ENCODE measurements around the gene PRR36. TPM values are rescaled to one million over a fixed set of nuclear protein-coding genes. Genes with fewer than 3 reads are reported as not detected.

PRR36 gene
- total RNA-seq, 2 donors from 2014 or later = 0.19 to 0.21 TPM

DNA sequence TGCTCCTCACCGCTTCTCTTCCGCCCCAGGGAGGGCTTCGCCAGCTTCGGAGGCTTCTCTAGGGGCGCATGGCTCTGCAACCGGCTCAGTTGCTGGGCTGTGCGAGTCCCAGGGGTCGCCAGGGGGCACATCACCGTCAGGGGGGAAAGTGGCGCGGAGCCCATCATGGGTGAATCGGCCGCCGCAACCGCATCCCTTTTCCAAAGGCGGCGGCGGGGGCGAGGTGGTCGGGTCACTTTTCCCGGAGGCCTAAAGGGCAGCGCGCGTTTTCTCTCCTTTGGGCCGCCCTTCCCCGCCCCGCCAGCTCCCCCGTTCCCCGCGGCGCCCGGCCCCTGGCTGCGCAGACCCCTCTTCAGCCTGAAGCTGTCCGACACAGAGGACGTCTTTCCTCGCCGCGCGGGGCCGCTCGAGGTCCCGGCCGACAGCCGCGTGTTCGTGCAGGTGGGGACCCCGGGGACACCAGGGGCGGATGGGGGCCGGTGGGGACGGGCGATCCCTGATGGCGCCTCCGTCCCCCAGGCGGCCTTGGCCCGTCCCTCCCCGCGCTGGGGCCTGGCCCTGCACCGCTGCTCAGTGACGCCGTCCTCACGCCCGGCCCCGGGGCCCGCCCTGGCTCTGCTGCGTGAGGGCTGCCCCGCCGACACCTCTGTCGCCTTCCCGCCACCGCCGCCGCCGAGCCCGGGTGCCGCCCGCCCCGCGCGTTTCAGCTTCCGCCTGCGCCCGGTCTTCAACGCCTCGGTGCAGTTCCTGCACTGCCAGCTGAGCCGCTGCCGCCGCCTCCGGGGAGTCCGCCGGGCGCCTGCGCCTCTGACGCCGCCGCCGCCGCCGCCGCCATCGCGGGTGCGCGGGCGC lies 42.1 kb upstream of the PRR36 start:
- no peak overlapping the region for H3K27ac Mint-ChIP-seq

DNA sequence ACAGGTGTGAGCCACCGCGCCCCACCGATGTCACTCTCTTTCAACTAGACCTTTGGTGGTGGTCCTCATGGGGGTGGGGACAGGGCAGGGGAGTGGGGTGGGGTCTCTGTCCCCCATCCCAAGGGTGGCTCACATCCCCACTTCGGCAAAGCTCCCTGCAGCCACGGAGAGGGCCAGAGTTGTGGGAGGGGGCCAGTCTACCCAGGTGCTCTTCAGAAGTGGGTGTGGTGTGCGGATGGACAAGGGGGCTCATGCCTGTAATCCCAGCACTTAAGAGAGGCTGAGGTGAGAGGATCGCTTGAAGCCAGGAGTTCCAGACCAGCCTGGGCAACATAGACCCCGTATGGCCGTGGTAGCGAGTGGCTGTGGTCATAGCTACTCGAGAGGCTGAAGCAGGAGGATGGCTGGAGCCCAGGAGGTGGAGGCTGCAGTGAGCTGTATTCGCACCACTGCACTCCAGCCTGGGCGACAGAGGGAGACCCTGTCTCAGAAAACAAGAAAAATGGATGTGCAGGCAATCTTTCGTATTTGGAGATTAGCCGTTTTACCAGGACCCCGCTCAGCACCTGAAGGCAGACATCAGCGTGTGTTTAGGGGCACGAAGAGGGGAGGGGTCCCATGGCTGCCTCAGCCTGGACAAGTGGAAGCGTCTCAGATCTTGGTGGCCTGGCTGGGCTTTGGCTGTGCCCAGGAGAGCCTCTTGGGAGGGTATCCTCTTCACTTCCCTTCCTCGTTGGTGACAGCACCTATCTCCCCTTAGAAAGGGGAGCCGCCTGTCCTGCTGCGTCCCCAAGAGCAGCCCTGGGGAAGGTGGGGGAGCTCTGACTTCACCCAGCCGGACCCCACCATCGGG lies 41.3 kb upstream of the PRR36 start:
- H3K4me1 Mint-ChIP-seq = peaks cover 7% of the 10 kb centered on the region
- H3K36me3 Mint-ChIP-seq (ENCODE audit: low read depth) = peaks cover 20% of the 10 kb centered on the region
- ATAC-seq (replicated peaks) = no peak
- H3K9me3 Mint-ChIP-seq = no peaks in the 10 kb centered on the region
- peaks cover 3% of the 10 kb centered on the region for H3K27me3 Mint-ChIP-seq
- H3K4me3 Mint-ChIP-seq = peak overlapping the region; percentile 59
- no peak overlapping the region for H3K27ac Mint-ChIP-seq

More for the DNA sequence above, 42.1 kb upstream of the PRR36 start:
- Mint-ChIP-seq H3K9me3 (no peaks in the 10 kb centered on the region), H3K27me3 (peaks cover 3% of the 10 kb centered on the region), H3K4me1 (peaks cover 12% of the 10 kb centered on the region), H3K4me3 (peak overlapping the region; percentile 73), H3K36me3 (ENCODE audit: low read depth) (peaks cover 18% of the 10 kb centered on the region)
- ATAC-seq (replicated peaks) = peak; percentile 25

DNA sequence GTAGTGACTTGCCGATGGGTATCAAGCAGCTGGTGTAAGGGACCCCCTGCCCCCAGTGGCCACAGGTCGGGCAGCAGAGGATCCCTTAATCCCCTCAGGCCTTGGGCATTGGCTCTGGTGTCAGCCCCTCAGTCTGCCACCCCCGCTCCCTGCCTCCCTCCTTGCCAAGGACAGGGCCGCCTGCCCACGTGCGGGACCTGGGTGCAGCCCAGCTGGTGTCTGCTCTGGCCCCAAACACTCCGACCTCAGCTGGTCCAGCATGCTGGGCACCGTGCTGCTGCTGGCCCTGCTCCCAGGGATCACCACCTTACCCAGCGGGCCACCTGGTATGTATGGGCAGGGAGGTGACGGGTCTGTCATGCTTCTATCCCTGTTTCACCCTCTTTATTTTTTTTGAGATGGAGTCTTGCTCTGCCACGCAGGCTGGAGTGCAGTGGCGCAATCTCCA lies 40.4 kb upstream of the PRR36 start, which contains the start of gene TGFBR3L:
Gene TGFBR3L, plus strand, starts transcription at position 233 of the 448 bp plus-strand sequence.
- H3K36me3 Mint-ChIP-seq (ENCODE audit: low read depth) = peaks cover 20% of the 10 kb centered on the region
- H3K27ac Mint-ChIP-seq = no peak within 1 kb of the TSS
- no peak for ATAC-seq (replicated peaks)
- H3K27me3 Mint-ChIP-seq = peaks cover 3% of the 10 kb centered on the region
- H3K9me3 Mint-ChIP-seq = no peaks in the 10 kb centered on the region
- peaks cover 2% of the 10 kb centered on the region for H3K4me1 Mint-ChIP-seq
- peak within 1 kb of the TSS; percentile 59 for H3K4me3 Mint-ChIP-seq

DNA sequence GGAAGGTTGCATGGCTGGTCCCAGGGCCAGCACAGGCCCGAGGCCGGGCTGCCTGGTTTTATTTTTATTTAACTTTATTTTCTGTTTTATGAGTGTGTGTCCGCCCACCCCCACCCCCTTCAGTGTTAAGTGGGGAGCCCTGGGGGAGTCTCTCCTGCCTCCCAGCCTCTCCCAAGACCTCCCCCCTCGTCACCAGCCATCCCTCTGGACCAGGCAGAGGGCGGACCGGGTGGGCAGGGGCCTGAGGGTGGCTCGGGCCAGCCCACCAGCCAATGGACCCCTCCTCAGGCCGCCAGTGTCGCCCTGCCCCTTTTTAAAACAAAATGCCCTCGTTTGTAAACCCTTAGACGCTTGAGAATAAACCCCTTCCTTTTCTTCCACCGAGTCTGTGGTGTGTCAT lies 39.9 kb upstream of the PRR36 start:
- H3K4me3 Mint-ChIP-seq = no peak overlapping the region
- ATAC-seq (replicated peaks) = no peak
- H3K27me3 Mint-ChIP-seq = peaks cover 3% of the 10 kb centered on the region
- H3K9me3 Mint-ChIP-seq = no peaks in the 10 kb centered on the region
- H3K27ac Mint-ChIP-seq = no peak overlapping the region
- no peaks in the 10 kb centered on the region for H3K4me1 Mint-ChIP-seq
- peaks cover 20% of the 10 kb centered on the region for H3K36me3 Mint-ChIP-seq (ENCODE audit: low read depth)

DNA sequence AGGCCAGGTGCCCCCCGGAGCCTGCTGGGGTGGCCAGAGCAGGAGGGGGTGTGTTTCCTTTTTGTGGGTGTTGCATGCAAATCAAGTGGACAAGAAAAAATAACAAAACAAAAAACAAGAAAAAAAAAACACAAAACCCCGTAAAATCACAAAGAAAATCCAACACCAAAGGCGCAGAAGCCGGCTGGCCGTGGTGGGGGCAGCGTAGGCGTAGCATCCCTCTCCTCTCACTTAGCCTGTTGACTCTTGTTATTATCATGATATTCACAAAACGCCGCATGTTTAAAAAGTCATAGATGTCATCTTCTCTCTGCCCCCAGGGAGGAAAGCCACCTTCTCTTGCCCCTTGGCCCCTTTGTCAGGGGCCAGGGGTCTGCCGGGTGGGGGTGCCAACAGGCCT lies 39.5 kb upstream of the PRR36 start:
- no peaks in the 10 kb centered on the region for H3K9me3 Mint-ChIP-seq
- peaks cover 3% of the 10 kb centered on the region for H3K27me3 Mint-ChIP-seq
- H3K4me1 Mint-ChIP-seq = no peaks in the 10 kb centered on the region
- no peak overlapping the region for H3K27ac Mint-ChIP-seq
- peaks cover 20% of the 10 kb centered on the region for H3K36me3 Mint-ChIP-seq (ENCODE audit: low read depth)
- no peak for ATAC-seq (replicated peaks)
- no peak overlapping the region for H3K4me3 Mint-ChIP-seq

DNA sequence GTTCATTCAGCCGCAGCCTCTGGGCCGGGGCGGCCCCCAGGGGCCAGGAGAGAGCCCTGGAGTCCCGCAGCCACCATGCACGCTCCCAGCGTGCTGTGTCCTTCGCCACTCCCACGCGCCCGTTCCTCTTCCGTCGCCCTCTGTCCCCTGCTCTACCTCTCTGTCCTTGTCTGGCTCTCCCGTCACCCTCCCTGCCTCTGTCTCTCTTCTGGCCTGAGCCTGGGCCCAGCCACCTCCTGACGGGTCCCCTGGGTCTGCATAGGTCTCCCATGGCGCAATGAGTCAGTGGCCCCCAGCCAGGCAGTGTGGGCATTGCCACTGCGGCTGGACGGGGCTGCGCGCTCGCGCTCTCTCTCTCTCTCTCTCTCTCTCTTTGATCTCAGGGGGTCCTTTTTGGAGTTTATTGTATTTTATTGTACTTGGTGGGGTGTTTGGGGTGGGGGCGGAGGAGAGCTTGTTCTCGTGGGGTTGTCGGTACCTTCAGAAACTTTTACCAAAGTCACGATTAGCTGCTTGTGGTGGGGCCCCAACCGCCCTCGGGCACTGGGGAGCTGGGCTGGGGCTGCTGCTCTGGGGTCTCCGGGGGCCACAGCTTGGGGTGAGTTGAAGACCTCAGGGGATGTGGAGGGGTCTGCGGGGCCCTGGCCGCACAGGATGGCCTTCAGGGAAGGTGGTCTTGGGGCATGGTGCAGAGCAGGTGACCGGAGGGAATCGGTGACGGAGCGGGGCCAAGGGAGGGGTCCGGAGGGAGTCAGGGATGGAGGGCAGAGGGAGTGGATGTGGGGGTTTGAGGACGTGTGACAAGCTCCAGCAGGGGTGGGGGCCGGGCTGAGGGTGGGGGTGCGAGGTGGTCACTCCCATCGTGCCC lies 38.7 kb upstream of the PRR36 start:
- no peaks in the 10 kb centered on the region for H3K4me1 Mint-ChIP-seq
- ATAC-seq (replicated peaks) = no peak
- H3K27me3 Mint-ChIP-seq = peaks cover 3% of the 10 kb centered on the region
- no peaks in the 10 kb centered on the region for H3K9me3 Mint-ChIP-seq
- H3K36me3 Mint-ChIP-seq (ENCODE audit: low read depth) = peaks cover 20% of the 10 kb centered on the region
- no peak overlapping the region for H3K4me3 Mint-ChIP-seq
- no peak overlapping the region for H3K27ac Mint-ChIP-seq

DNA sequence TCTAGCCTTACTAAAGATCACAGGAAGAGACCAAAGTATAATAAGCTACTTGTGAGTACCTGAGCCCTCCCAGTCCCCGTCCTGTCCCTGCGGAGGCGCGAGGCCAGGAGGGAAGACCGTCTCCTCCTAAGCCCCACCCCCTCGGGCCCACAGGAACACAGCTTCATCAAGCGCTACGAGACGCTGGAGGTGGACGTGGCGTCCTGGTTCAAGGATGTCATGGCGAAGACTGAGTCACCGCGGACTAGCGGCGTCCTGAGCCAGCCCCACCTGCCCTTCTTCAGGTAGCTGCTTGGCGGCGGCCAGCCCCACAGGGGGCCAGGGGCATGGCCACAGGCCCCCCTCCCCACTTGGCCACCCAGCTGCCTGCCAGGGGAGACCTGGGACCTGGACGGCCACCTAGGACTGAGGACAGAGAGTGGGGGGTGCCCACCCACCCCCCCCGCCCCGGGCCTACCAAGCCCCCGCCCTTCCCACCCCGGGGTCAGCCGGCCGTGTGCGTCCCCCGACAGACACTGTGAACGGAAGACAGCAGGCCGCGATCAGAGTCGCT lies 38.0 kb upstream of the PRR36 start:
- peaks cover 3% of the 10 kb centered on the region for H3K27me3 Mint-ChIP-seq
- H3K9me3 Mint-ChIP-seq = no peaks in the 10 kb centered on the region
- H3K4me3 Mint-ChIP-seq = no peak overlapping the region
- no peak overlapping the region for H3K27ac Mint-ChIP-seq
- H3K4me1 Mint-ChIP-seq = no peaks in the 10 kb centered on the region
- no peak for ATAC-seq (replicated peaks)
- H3K36me3 Mint-ChIP-seq (ENCODE audit: low read depth) = peaks cover 20% of the 10 kb centered on the region

DNA sequence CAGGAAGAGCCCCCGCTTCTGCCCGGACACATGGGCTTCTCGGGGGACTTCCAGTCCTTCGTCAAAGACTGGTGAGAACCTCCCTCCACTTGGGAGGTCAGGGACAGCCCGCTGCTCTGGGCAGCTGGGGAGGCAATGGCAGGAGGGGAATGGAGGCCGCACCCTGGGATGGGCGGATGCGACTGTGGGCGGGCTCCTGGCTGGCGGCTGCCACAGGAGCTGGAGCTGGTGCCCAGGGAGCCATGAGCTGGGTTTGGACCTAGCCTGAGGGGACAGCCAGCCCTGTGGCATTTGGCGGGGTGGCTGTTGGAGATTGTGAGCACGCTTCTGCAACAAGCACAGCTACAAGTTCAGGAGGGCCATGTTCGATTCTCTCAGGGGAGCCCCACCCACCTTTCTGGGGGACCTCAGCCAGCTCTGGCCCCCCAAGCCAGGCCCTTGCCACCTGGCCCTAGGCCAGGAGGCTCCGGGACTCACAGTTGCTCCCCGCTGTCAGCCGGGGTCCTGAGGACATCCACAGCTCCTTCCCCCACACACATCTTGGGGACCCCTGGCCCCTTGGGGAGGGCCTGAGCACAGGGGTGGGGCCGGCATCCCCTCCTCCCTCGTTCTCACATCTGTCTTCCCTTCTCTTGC lies 37.4 kb upstream of the PRR36 start:
- H3K27me3 Mint-ChIP-seq = peaks cover 3% of the 10 kb centered on the region
- H3K36me3 Mint-ChIP-seq (ENCODE audit: low read depth) = peaks cover 20% of the 10 kb centered on the region
- H3K4me3 Mint-ChIP-seq = no peak overlapping the region
- H3K9me3 Mint-ChIP-seq = no peaks in the 10 kb centered on the region
- no peak overlapping the region for H3K27ac Mint-ChIP-seq
- no peaks in the 10 kb centered on the region for H3K4me1 Mint-ChIP-seq
- no peak for ATAC-seq (replicated peaks)

DNA sequence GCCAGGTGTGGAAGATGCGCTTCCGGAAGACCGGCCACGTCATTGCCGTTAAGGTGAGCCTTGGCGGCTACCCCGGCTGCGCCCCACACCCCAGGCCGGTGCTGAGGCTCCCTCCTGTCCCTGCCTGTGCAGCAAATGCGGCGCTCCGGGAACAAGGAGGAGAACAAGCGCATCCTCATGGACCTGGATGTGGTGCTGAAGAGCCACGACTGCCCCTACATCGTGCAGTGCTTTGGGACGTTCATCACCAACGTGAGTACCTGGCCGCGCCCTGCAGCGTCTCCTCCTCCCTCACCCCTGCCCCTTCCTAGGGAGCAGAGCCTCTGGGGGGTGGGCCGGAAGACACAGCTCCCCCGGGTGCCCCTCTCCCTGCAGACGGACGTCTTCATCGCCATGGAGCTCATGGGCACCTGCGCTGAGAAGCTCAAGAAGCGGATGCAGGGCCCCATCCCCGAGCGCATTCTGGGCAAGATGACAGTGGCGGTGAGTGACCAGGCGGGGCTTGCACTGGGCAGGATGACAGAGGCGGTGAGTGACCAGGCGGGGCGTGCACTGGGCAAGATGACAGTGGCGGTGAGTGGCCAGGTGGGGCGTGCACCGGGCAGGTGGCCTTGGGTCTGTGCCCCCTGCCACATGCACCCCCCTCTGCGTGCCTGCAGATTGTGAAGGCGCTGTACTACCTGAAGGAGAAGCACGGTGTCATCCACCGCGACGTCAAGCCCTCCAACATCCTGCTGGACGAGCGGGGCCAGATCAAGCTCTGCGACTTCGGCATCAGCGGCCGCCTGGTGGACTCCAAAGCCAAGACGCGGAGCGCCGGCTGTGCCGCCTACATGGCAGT lies 36.4 kb upstream of the PRR36 start:
- peaks cover 2% of the 10 kb centered on the region for H3K27me3 Mint-ChIP-seq

DNA sequence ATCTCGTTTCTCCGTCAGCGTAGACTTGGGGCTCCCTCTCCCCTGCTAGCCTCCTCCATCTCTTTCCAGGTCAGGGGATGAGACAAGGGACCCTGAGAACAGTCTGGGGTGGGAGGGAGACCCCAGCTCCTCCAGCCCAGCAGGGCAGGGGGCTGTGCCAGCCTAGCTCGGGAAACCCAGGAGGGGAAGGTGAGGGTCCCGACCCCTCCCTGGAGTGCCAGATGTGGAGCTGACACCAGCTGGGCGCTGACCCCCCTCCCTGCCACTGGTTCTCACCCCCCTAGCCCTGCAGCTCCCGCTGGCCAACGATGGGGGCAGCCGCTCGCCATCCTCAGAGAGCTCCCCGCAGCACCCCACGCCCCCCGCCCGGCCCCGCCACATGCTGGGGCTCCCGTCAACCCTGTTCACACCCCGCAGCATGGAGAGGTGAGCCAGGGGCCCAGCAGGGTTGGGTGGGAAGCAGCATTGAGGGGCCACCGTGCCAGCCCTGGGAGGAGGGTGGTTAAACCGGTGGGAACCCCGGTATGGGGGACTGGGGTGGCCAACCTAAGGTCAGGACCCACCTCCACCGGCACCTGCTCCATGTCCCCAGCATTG lies 35.4 kb upstream of the PRR36 start:
- ATAC-seq (replicated peaks) = no peak
- Mint-ChIP-seq H3K9me3 (no peaks in the 10 kb centered on the region), H3K4me3 (no peak overlapping the region), H3K27ac (no peak overlapping the region), H3K27me3 (no peaks in the 10 kb centered on the region), H3K36me3 (ENCODE audit: low read depth) (peaks cover 39% of the 10 kb centered on the region), H3K4me1 (peaks cover 6% of the 10 kb centered on the region)

More for the DNA sequence above, 36.4 kb upstream of the PRR36 start:
- Mint-ChIP-seq H3K4me3 (no peak overlapping the region), H3K36me3 (ENCODE audit: low read depth) (peaks cover 29% of the 10 kb centered on the region), H3K4me1 (no peaks in the 10 kb centered on the region), H3K9me3 (no peaks in the 10 kb centered on the region), H3K27ac (no peak overlapping the region)
- no peak for ATAC-seq (replicated peaks)

DNA sequence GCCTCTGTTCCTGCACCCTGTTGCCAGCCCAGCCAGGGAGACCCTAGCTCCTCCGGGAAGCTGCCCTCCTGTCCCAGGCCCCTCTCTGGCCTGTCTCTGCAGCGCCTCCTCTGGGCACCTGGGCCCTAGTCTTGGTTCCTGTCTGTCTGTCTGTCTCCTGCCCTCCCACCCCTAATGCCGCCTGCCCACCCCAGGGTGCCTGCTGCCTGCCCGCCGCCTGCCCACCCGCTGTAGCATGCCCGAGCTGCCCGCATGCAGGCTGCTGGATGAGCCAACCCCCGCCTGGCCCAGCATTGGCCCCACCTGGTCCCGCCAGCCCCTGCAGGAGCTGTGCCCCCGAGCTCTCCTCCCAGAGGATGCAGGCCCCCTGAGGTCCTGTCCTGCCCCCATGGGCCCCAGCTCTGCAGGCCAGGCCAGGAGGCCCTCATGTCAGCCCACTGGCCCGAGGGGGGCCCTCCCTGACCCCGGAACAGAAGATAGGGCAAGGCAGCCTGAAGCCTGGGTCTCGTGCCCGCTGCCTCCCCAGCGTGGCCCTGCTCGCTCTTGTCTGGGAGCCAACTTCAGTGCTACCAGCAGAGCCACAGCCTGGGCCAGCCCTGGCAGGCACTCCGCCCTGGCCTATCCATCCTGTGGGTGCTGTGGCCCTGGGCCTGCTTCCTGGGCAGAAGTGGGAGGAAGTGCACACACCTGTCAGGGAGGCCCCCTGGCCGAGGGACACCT lies 34.7 kb upstream of the PRR36 start:
- Mint-ChIP-seq H3K36me3 (ENCODE audit: low read depth) (peaks cover 43% of the 10 kb centered on the region), H3K4me1 (peaks cover 7% of the 10 kb centered on the region), H3K4me3 (no peak overlapping the region), H3K27me3 (no peaks in the 10 kb centered on the region), H3K9me3 (no peaks in the 10 kb centered on the region), H3K27ac (no peak overlapping the region)
- ATAC-seq (replicated peaks) = no peak

DNA sequence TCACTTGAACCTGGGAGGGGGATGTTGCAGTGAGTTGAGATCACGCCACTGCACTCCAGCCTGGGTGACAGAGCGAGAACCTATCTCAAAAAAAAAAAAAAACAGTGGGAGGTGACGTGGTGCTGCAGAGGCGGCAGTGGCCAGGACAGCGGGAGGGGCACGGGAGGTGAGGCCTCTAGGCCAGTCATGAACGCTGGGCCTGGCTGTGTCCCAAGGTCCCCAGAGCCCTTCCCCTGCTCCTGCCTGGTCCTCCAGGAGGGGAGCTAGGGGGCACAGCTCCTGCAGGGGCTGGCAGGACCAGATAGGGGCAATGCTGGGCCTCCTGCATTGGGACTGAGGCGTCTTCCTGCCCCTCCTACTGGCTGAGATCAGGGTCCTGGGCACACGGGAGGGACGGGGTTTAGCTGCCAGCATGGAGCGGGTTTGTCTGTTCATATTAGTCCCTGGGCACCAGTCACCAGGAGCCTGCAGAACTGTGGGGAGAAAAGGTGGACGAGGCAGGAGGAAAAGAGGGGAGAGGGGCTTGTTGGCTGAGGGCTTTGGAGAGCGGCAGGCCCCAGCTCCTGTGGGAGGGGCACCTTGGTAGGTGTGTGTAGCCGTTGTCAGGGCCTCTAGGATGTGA lies 34.0 kb upstream of the PRR36 start:
- no peak for ATAC-seq (replicated peaks)
- H3K4me1 Mint-ChIP-seq = peaks cover 7% of the 10 kb centered on the region
- no peak overlapping the region for H3K27ac Mint-ChIP-seq
- H3K9me3 Mint-ChIP-seq = no peaks in the 10 kb centered on the region
- peaks cover 49% of the 10 kb centered on the region for H3K36me3 Mint-ChIP-seq (ENCODE audit: low read depth)
- no peak overlapping the region for H3K4me3 Mint-ChIP-seq
- no peaks in the 10 kb centered on the region for H3K27me3 Mint-ChIP-seq
